NCI-H2107 treated with DMSO at 0.1 percent for 48 hours (cell line): ENCODE measurements around the gene PRG3.
A peak's percentile ranks its signal among the peaks of the same experiment; 100 is the strongest.
"Not testable (repeated sequence)": the region's sequence is repeated elsewhere in the genome, so short reads cannot be mapped to it uniquely, and the experiment has no call there.

Experiments used
- DNase-seq: peaks from one replicate; lab custom pipeline; 2025; ENCODE audit not compliant: unreplicated experiment; lab: John Stamatoyannopoulos, UW

PRG3 gene

GRCh38 chr11:57341250-57341808, 39.6 kb downstream of the PRG3 start:
- DNase-seq, result no peak

DNA sequence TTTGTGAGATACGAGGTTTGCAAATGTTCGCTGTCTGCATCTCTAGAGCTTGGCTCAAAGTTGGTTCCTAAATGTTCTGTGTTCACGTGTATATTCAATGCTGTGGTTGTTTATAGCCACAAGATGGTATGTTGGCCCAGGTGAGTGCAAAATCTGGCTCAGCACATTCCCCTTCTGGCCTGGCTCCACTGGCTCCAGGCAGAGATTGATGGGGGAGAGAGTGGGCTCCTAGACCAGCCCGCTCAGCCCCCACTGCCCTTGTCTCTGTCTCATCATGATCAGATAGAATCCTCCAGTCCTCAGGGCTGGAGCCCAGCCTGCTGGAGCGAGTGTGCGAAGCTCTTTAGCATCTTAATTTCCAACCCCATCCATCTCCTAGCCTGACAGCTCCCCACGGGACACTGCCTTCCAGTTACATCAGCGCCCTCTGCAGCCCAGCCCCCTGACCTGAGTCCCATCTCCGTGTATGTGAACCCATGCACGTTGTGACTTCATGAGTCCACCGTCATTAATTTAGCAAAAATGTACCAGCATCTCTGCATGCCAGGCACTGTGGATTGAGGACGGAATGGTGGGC, 40.8 kb downstream of the PRG3 start:
- DNase-seq, result no peak

GRCh38 chr11:57339328-57339727, 41.6 kb downstream of the PRG3 start:
- DNase-seq, result no peak

GRCh38 chr11:57338142-57338541, 42.8 kb downstream of the PRG3 start, which contains the start of gene P2RX3:
TSS of gene P2RX3 (plus strand) at chr11:57338352. CDS start at chr11:57338551, 199 bp downstream.
- no peak for DNase-seq

DNA sequence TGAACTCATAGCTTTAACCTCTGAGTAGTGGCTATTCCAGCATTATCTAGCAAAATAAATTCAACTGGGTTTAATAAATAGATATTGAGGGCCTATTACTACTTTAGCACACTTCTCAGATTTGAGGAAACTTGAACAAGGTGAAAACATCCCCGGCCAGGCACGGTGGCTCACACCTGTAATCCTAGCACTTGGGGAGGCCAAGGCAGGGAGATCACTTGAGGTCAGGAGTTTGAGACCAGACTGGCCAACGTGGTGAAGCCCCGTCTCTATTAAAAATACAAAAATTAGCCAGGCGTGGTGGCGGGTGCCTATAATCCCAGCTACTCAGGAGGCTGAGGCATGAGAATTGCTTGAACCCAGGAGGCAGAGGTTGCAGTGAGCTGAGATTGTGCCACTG, 44.1 kb downstream of the PRG3 start:
- DNase-seq, result not testable (repeated sequence)

- DNase-seq, result no peak
Measured at GRCh38 chr11:57336111-57336666, 44.8 kb downstream of the PRG3 start.

DNA sequence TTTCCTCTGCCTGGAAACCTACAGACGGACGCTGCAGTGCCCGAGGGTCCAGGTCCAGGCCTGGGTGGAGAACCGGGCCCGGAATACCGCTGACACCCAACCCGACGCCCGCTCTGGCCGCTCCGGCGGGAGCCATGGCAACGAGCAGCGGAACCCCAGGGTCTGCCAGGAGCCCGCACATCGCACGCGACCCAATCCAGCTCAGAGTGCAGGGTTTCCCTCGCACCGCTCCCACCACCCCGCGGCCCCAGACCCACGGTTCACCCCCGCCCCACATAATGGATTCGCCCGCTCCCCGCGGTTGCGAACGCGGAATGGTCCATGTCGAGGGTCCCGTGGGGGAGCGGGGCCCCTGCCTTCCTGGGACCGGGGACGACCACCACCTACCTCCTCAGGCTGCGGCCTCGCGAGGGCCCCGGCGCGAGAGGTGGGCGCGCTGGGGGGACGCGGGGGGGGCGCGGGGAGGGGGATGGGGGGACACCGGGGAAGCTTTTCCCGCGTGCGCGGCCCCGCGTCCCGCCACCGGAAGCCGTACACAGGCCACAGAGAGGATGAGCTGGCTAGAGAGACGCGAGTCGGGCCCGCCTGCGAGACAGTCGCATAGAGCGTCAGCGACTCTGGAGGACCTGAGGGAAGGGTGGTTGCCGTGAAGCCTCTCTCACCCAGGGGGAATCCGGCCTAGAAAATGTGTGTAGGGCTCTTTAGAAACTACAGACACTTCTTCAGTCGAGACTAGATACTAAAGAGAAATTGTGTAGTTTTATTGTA, 45.4 kb downstream of the PRG3 start, which contains the start of gene SSRP1:
TSS of gene SSRP1 (minus strand) at position 550 of the 768 bp plus-strand sequence. CDS start 771 bp downstream, outside the sequence.
- peak; percentile 74 for DNase-seq

- no peak for DNase-seq
Measured at GRCh38 chr11:57335023-57335342, 46.0 kb downstream of the PRG3 start.

DNA sequence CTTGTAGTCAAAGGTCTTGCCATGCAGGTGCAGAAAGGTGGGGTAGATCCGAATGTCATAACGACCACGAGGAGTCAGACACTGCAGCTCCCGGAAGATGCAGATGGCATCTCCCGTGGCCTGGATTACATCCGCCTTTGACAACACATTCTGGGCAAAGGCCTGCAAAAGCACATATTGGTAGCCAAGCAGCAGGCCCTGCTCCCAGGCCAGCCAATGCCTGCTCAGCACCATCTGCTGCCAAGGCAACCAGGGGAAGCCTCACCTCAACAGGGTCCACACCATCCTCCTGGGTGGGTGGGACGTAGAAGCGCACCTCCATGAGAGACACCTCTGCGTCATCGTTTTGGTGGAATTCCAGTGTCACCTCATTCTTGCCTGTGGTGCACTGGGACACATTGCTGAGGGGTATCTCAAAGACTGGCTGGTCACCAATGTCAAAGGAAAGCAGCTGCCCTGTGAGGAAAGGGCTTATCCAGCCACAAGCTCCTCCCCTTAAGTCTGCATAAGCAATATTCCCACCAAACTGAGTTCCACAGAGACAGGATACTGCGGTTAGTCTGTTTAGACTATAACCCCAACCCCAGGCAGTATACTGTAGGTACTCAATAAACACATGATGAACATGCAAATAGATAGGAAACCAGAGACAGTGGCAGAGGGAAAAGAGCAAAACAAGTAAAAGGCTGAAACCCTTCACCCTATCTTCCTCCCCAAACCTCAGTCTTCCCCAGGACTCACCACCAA, 48.1 kb downstream of the PRG3 start:
- no peak for DNase-seq

DNA sequence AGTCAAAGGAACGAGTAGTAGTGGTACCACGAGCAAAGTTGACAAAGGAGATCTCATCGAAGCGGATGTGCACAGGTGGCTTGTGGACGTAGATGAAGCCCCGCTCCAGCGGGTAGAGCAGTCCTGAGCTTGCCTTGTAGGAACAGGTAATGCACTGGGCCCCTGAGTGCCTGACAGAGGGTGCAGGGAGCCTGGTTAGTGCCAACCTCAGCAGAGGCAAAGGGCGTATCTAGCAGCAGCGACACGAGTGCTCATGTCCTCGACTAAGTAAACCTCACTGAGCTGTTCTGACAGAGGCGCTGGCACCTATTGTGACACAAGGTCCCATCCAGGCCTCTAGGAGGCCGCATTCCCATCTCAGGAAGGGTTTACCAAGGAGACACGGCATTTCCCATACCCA, 49.2 kb downstream of the PRG3 start:
- DNase-seq, result no peak

DNA sequence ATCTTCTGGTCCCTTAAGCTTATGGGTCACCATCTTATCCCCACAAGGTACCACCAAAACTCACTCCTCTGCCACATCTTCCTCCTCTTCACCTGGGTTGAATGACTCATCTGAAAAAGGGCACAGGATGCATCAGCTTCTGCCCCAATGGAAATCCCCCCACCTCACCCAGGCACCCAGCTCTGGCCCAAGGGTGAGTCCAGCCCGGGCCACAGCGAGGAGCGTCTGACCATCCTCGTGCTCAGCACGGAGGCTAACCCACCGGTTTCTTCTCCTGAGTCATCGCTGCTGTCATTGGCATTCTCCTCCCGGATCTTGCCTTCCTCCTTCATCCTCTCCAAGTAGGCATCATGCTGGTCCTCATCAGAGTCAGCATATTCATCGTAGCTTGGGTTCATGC, 50.9 kb downstream of the PRG3 start:
- no peak for DNase-seq

DNA sequence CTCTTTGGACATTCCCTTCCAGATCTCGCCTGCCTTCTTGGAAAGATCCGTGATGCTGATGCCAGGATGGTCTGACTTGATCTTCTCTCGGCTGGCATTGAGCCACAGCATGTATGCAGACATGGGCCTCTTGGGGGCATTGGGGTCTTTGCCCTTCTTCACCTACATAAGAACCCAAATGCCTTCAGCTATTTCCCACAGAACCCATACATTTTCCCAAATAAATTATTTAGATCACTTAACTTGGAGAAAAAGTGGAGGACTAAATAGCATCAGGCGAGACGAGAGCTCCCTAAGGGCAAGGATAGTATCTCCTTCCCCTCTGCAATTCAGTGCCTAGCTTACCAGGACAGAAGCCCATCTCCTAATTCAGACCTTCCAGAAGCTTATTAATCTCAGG, 53.2 kb downstream of the PRG3 start:
- DNase-seq, result no peak
